Upper lobe of left lung (tissue), 6 donors: ENCODE results near the gene SND1. TPM values are rescaled to one million over a fixed set of nuclear protein-coding genes. Genes with fewer than 3 reads are reported as not detected.

Experiments
- ATAC-seq, 2 donors: fragments of 200-7000 bp; cut with Tn5 transposase; one replicate each; pipeline ENCODE4 v1.9.1; 2022; ENCODE audit warnings: mild to moderate bottlenecking in 2 of 2, moderate library complexity in 2 of 2; ENCODE audit not compliant: low FRiP score in 2 of 2
- DNase-seq, 2 donors: peaks; one replicate each; pipeline ENCODE4 v3.0.0-alpha.2; 2019 to 2020
- H3K27ac ChIP-seq, 4 donors: fragments of 200-600 bp; sonication (generic); one replicate each; pipeline ENCODE4 v1.5.1; 2016 to 2019
- H3K27me3 ChIP-seq, 4 donors: fragments of 200-600 bp; sonication (generic); one replicate each; pipeline ENCODE4 v1.5.1; 2017 to 2019
- H3K36me3 ChIP-seq, 4 donors: fragments of 200-600 bp; sonication (generic); one replicate each; pipeline ENCODE4 v1.5.1; 2016 to 2019
- H3K4me1 ChIP-seq, 4 donors: fragments of 200-600 bp; sonication (generic); one replicate each; pipeline ENCODE4 v1.5.1; 2018 to 2019
- H3K4me3 ChIP-seq, 4 donors: fragments of 200-600 bp; sonication (generic); one replicate each; pipeline ENCODE4 v1.5.1; 2017 to 2019; ENCODE audit warnings: mild to moderate bottlenecking in 2 of 4, moderate library complexity in 1 of 4
- H3K9me3 ChIP-seq, 4 donors: fragments of 200-600 bp; sonication (generic); one replicate each; pipeline ENCODE4 v1.5.1; 2018 to 2019
- EP300 ChIP-seq, 4 donors: sonication (generic); formaldehyde crosslinking; IDR thresholded peaks; one replicate each; pipeline ENCODE4 v1.5.1; 2017; ENCODE audit warnings: antibody characterized with exemption in 4 of 4, control low read depth in 2 of 4
- POLR2A ChIP-seq, 4 donors: fragments of 450-650 bp; IDR thresholded peaks; one replicate each; pipeline ENCODE4 v1.5.1; 2016 to 2017; ENCODE audit warnings: antibody characterized with exemption in 4 of 4, mild to moderate bottlenecking in 2 of 4
- POLR2AphosphoS5 ChIP-seq, 2 donors: sonication (generic); formaldehyde crosslinking; IDR thresholded peaks; one replicate each; pipeline ENCODE4 v1.5.1; 2017; ENCODE audit warnings: antibody characterized with exemption in 2 of 2
- WGBS, 2 donors: methylation state at CpG; one replicate each; pipeline ENCODE4 v1.1.5; 2017 to 2018; 5-methylcytosine and 5-hydroxymethylcytosine counted together
- total RNA-seq, 6 donors: library from RNA; depleted of rRNA in 4 of 6; stranded (reverse); fragments of >200 nt in 4 of 6; gene quantifications; one replicate each; pipeline versions ENCODE4 v1.1.0 to v1.2.1, GENCODE V29; 2016 to 2021
- TF ChIP-seq, protein P1 (sequence below), 6 experiments: fragments of 450-650 bp in 4 of 6; fragments of 200-600 bp in 2 of 6; sonication (generic) in 2 of 6; IDR thresholded peaks; one replicate each; pipeline ENCODE4 v1.5.1; 2016 to 2019; ENCODE audit warnings: antibody characterized with exemption in 6 of 6
- donor health status: DM: no; HTN: no; CAD: no; lungs with moderate emphysema.
- donor health status: DM: no; HTN: yes; CAD: no; lungs with severe emphysema.

SND1 gene
- total RNA-seq, 6 donors from 2014 or later: 107 to 167 (median 121) TPM

DNA sequence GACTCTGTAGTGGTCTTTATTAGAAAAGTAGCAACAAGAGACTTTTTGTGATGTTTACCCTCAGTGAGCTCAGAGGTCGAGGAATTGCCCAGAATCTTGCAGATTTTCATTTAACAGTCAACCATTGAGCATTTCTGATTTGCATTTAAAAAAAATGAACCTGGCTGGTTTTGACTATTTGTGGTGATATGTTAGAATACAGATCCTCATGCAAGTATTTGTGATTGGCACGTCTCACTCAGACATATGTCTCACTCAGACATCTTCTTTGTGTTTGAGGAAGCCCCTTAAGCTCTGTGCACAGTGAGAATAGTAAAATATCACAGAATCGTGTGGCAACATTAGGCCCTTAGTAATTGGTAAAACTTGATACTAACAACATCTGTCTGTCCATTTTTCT is 113.2 kb downstream of the SND1 start:
- ATAC-seq: no peak

DNA sequence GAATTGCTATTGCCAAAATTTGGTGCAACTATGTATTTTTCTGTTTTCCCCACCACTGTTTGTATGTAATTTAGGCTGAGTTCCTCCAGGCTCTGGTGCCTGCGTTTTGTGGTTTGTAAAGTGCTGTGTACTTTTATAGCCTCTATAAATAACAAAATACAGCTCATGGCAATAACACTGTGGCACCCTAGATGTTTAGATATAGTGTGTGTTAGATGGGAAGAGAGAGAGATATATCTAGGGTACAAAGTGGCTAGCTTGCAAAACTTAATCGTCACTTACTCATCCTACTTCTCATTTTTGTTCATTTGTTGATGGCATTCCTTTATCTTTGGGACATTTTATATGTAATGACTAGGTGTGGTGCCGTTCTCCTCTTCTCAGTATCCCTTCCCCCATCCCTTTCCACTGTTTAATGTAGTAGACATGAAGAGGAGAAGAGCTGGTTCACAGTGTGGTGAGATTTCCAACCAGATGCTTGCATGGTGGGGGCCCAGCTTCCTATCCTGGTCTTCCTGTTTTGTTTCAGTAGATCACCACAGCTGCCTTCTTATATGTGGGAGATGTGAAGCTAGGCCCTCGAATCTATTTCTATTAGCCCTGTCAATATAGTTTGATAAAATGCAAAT is 115.0 kb downstream of the SND1 start:
- TF ChIP-seq POLR2AphosphoS5 (IDR thresholded peaks at IDR 0.05) (no peak), EP300 (IDR thresholded peaks at IDR 0.05) (no peak), POLR2A (IDR thresholded peaks at IDR 0.05) (no peak)
- TF ChIP-seq, protein P1, sequence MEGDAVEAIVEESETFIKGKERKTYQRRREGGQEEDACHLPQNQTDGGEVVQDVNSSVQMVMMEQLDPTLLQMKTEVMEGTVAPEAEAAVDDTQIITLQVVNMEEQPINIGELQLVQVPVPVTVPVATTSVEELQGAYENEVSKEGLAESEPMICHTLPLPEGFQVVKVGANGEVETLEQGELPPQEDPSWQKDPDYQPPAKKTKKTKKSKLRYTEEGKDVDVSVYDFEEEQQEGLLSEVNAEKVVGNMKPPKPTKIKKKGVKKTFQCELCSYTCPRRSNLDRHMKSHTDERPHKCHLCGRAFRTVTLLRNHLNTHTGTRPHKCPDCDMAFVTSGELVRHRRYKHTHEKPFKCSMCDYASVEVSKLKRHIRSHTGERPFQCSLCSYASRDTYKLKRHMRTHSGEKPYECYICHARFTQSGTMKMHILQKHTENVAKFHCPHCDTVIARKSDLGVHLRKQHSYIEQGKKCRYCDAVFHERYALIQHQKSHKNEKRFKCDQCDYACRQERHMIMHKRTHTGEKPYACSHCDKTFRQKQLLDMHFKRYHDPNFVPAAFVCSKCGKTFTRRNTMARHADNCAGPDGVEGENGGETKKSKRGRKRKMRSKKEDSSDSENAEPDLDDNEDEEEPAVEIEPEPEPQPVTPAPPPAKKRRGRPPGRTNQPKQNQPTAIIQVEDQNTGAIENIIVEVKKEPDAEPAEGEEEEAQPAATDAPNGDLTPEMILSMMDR (IDR thresholded peaks at IDR 0.05): no peak
- no peaks in the 10 kb centered on the region for H3K36me3 ChIP-seq
- WGBS, 2 donors: 66 to 70% methylated on average over 4 of the region's 4 CpGs
- peaks cover 0 to 6% (median 2%) of the 10 kb centered on the region in 4 donors for H3K4me1 ChIP-seq
- H3K9me3 ChIP-seq: no peaks in the 10 kb centered on the region
- H3K4me3 ChIP-seq: no peak overlapping the region
- DNase-seq (no peak), ATAC-seq (no peak)
- no peak overlapping the region for H3K27ac ChIP-seq
- no peaks in the 10 kb centered on the region for H3K27me3 ChIP-seq

More for the DNA sequence above, 113.2 kb downstream of the SND1 start:
- Histone ChIP-seq H3K27me3 (no peaks in the 10 kb centered on the region), H3K36me3 (no peaks in the 10 kb centered on the region), H3K27ac (no peak overlapping the region), H3K4me3 (no peak overlapping the region), H3K9me3 (no peaks in the 10 kb centered on the region), H3K4me1 (peaks cover 0 to 6% (median 2%) of the 10 kb centered on the region in 4 donors)
- WGBS, 2 donors: 92 to 95% methylated on average over 3 of the region's 3 CpGs
- TF ChIP-seq, protein P1 (IDR thresholded peaks at IDR 0.05): no peak
- no peak for TF ChIP-seq POLR2AphosphoS5 (IDR thresholded peaks at IDR 0.05)
- no peak for TF ChIP-seq POLR2A (IDR thresholded peaks at IDR 0.05)
- TF ChIP-seq EP300 (IDR thresholded peaks at IDR 0.05): no peak
- no peak for DNase-seq

DNA sequence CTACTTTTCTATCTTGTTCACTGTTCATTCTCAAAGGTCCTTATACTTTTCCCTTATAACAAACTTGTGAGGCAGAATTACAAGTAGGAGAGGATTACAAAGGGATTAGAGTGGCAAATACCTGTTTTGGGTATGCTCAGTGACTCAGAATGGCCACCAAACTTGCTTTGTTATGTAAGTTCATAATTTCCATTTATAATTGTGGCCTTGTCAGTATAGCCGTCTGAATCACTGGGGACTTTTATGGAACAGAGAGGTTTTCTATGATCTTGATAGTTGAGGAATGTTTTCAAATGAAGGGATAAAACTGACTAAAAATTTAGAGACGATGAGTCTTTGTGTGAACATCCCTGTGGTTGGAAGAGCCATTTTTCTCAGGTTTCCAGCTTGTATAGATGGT is 116.2 kb downstream of the SND1 start:
- TF ChIP-seq POLR2A (IDR thresholded peaks at IDR 0.05): no peak
- no peak for TF ChIP-seq POLR2AphosphoS5 (IDR thresholded peaks at IDR 0.05)
- TF ChIP-seq, protein P1 (IDR thresholded peaks at IDR 0.05): no peak
- no peak for TF ChIP-seq EP300 (IDR thresholded peaks at IDR 0.05)
- no peak for ATAC-seq
- WGBS, 2 donors: 94 to 97% methylated on average over 2 of the region's 2 CpGs
- Histone ChIP-seq H3K27ac (no peak overlapping the region), H3K27me3 (no peaks in the 10 kb centered on the region), H3K4me1 (peaks cover 0 to 6% (median 2%) of the 10 kb centered on the region in 4 donors), H3K4me3 (no peak overlapping the region), H3K36me3 (no peaks in the 10 kb centered on the region), H3K9me3 (no peaks in the 10 kb centered on the region)
- DNase-seq: no peak

DNA sequence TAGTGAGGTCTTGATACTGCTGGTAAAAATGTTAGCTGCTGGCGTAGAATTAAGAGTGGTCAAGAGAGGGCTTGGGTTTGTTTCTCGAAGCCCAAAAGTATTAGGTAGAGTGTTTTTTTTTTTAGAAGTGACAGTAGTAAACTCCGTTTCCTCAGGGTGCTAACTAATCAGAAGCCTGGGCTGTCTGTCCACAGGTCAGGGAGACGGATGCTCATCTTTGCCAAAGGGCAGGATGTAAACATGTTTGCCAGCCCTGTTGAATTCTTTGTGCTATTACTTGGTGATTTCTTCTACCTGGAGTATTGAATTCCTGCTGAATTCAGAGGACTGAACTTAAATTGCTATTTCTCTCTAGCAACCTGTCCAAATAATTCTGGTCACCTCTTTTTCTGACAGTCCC is 117.1 kb downstream of the SND1 start:
- H3K9me3 ChIP-seq: no peaks in the 10 kb centered on the region
- no peaks in the 10 kb centered on the region for H3K27me3 ChIP-seq
- DNase-seq: no peak
- no peak overlapping the region for H3K27ac ChIP-seq
- no peak overlapping the region for H3K4me3 ChIP-seq
- H3K4me1 ChIP-seq: peaks cover 0 to 6% (median 2%) of the 10 kb centered on the region in 4 donors
- ATAC-seq: no peak
- H3K36me3 ChIP-seq: no peaks in the 10 kb centered on the region
- 79 to 82% methylated on average over 4 of the region's 4 CpGs for WGBS, 2 donors
- TF ChIP-seq, protein P1 (IDR thresholded peaks at IDR 0.05): no peak
- TF ChIP-seq POLR2AphosphoS5 (IDR thresholded peaks at IDR 0.05): no peak
